ENCODE measurements around the gene KNDC1.
"Not testable (repeated sequence)": the region's sequence is repeated elsewhere in the genome, so short reads cannot be mapped to it uniquely, and the experiment has no call there.

KNDC1 gene

DNA sequence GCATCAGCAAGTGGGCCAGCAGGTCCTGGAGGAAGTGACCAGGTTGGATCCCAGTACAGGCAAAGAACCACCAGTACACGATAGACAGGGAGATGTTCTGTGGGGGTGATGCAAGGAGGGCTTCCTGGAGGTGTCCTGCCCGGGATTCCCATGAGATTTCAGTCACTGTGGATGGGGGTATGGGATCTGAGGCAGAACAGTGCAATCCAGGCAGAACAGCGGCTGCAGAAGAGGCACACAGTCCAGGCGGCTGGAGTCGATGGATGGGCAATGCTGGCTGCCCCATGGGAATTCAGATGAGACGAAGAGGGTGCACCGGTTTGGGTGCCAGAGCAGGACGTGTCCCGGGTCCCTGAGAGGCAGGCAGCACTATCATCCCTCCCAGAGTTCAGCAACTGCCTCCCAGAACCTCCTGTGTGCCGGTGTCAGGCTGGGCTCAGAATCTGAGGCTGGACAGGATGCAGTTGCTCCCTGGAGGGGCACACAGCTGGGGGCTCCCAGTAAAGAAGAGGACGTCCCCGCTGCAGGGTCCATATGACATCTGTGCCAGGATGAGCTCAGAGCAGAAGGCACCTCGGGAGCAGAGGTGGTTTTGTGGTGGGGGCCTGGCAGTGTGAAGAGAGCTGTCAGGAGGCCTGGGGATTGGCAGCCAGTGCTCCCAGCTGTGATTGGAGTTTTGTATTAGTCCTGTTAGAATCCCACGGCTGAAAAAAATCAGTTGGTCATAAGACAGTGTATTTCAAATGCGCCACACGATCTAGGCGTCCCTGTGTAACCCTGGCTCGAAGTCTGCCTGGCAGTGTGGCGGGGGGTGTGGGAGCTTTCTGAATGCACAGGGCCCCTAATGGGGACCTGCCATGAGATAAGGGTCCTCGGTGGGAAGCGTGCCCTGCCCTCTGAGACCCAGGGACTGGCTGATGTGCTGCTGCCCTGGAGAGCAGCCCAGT lies 3.2 kb downstream of the KNDC1 start:
- DNase-seq = no peak

DNA sequence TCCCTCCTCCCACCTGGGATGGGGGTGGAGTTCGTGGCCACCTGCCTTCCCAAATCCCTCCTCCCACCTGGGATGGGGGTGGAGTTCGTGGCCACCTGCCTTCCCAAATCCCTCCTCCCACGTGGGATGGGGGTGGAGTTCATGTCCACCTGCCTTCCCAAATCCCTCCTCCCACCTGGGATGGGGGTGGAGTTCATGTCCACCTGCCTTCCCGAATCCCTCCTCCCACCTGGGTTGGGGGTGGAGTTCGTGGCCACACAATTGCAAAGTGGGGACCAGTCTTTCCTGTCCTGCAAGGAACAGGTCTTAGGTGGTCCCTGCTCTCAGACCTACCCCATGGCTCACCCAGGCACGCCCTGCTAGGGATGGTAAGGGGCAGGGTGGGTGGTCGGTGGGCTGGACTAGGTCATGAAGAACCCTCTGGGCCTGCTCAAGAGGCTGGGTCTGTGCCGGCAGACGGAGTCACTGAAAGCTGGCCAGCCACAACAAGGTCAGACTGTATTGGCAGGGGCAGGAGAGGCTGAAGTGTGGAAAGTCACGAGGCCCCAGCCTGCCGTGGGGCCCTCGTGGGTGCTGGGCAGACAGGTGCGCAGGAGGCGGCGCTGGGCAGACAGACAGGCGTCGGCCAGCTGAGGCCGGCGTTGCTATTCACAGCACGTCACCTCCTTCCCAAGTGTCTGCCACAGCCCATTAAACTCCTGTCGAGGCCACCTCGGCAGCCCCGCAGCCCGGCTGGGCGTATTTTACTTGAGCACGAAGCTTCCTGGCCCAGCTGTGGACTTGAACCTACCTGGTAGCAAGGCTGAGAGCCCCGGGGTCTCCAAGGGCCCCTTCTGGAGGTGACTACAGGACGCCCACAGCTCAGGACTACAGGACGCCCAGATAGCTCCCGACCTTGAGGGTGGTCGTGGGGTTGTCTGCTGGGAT lies 4.1 kb downstream of the KNDC1 start:
- no peak for DNase-seq

DNA sequence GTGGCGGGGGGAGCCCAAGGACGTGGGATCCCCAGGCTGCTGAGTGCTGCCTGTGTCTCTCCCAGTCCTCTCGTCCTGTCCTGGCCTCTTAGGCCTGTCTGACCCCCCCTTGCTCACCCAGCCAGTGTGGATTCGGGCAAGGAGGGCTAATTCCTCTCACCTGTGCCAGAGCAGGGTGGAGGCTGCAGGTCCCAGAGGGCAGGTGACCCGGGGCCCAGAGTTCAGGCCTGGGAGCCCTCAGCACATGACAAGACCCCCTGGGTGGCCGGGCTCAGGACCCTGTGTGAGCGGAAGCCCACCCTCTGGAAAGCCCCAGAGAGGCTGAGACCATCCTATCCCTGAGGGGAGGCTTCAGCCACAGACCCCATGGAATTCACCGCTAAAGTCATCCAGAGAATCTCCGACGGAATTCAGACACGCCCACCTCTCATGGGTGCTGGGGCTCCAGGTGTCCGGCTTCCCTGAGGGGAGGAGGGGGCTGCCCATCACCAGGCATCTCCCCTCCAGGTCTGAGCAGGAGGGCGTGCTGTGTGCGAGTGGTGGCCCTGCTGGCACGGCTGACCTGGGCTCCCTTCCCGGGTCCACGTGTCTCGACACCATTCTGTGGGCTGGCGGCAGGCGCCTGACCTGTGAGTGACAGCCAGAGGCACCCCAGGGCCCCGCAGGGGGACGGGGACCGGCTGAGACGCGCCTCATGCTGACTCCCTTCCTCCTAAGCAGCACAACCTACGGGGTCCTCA lies 5.0 kb downstream of the KNDC1 start:
- no peak for DNase-seq

DNA sequence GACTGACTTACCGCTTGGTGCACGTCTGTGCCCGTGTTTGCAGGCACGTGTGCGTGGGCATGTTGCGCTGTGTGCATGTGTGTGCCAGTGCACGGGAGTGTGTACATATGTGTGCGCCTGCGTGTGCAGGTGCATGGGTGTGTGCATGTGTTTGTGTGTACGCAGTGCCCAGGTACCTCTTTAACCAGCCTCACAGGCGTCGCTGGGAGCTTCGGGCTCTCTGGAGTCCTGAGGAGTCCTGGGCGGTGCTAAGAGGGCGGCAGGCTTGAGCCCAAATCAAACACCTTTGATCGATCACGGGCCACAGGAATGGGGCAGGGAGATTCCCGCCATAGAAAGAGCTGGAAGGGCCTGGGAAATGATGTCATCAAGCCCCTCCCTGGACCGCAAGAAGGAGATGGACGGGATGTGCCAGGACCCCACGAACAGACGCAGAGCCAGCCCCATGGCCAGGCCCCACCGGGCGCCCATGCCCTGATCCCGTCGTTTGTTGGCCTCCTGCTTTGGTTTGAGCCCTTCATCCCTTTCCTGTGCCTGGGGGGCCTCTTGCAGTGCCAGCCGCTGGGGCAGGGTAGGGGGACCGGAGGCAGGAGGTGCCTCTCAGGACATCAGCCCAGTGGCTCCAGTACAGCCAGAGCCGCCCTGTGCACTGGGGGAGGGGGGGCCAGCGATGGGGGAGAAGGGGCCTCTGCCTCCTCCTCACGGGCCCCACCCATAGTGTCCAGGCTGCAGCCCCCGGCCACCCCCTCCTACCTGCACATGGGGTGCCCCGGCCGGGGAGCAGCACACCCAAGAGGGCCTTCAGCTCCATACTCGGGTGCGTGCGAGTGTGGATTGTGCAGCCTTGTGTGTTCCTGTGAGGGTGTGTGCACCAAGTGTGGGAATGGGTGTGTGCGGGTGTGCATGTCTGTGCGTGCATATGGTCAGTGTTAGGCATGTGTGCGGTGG lies 5.8 kb downstream of the KNDC1 start:
- no peak for DNase-seq

DNA sequence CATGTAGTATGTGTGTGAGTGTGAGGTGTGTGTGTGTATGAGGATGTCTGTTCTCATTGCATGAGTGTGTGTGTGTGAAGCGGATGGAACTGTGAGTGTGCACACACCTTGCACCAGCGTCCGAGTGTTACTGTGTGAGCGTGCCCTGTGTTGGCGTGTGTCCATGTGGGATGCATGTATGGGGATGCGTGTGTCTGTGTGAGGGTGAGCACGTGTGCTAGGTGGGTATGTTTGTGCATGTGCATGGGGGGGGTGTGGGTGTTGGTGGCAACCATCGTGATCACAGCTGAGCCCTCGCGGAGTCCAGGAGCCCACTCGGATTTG lies 6.4 kb downstream of the KNDC1 start:
- DNase-seq = no peak

DNA sequence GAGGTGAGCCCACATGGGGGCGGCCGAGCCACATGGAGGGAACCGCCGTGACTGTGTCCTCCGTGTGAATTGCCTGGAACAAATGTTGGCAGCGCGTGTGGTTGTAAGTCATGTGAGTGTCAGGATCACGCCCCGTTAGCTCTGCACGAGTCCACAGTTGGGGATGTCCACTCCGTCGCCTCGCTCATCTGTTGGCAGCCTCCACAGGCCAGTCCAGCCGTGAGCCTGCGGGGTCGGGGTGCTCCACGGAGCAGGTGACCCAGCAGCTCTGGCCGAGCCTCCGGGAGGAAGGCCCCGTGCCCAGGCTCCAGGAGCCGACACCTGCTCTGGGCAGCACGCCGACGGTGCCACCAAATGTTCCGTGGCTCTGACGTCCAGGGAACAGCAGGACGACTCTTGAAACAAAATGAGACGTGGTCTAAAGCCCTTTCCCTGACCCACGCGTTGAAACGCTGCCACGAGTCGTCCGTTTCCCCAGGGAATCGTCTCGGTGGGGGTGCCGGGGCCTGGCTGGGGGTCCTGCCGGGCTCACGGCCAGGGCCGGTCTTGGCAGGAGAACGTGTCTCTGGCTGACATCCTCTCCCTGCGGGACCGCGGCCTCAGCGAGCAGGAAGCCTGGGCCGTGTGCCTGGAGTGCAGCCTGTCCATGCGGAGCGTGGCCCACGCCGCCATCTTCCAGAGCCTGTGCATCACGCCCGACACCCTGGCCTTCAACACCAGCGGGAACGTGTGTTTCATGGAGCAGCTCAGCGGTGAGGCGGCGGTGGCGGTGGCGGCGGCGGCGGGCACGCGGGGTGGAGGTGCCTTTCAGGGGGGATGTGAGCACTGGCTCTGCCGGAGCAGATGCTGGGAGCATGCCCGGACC lies 7.0 kb downstream of the KNDC1 start:
- DNase-seq = no peak

DNA sequence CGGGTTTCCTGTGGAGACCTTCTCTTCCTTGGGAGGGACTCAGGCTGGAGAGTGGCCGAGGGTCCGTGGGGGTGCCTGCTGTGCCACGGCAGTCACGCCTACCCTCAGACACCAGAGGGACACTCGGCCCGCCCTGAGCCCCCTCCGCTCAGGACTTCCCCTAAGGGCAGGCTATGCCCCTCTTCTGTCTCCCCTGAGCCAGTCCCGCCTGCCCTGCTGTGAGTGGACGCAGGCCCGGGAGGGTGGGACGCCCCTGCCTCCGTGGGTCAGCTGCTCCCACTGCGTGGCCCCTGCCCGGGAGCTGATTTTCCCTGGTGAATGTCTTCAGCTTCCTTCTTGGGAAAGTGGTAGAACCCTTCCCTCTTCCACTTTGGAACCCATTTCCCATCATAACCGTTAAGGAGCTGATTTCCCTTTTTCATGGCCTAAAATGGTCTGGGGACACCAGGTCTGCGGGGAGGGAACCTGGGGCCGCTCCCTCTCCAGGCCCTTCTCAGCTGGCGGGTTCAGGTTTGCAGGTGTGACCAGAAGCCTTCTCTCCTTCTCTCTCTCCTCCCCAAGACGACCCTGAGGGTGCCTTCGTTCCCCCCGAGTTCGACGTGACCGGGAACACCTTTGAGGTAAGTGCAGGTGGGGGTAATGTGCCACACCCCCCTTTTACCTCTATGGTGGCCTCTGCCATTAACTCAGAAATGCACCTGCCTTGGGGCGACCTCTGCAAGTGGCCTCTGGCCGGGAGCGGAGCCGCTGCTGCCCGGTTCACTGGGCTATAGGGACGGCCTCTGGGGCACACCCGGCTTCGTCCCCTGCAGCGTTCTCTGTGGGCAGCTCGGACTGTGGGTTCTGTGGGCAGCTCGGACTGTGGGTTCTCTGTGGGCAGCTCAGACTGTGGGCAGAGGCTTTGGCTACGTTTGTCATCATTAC lies 7.9 kb downstream of the KNDC1 start:
- DNase-seq = no peak

DNA sequence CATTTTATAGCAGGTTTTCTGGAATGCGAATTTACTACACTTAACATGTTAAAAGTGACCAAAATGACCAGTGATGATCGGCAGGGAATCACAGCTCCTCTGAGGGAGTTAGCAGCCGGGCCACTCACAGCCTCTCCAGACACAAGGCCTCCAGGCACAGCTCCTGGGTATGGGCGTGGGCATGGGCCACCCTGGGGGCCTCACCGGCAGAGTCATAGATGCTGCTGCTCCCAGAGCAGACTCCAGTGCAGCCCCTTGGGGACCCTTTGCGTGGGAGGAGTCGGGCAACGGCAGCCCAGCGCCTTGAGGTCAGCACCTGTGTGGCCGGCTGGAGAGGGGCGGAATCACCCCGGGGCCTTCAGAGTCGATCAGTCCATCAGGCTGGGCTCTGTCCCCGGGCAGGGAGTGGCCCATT lies 8.6 kb downstream of the KNDC1 start:
- DNase-seq = no peak

DNA sequence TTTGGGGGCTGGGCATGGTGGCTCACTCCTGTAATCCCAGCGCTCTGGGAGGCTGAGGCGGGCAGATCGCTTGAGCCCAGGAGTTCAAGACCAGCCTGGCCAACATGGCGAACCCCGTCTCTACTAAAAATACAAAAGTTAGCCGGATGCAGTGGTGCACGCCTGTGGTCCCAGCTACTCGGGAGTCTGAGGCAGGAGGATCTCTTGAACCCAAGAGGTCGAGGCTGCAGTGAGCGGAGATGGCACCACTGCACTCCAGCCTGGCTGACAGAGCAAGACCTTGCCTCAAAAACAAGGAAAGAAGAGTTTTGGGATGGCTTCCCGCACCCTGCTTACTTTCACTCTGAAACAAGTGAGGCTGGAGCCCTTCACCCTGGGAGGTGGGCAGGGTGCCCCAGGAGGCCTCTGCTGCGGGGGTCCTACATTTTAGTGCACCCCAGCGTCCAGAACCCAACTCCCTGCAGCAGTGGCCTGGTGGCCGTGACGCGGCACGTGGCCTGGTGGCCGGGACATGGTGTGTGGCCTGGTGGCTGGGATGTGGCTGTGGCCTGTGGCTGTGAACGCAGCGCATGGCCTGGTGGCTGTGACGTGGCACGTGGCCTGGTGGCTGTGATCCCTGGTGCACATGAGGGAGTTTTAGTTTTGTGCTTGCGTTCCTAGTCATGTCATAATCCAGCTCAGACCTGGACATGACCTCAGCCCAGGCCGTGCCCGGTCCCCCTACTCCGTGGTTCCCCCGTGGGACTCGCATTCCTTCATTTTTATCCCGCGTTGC lies 9.3 kb downstream of the KNDC1 start:
- no peak for DNase-seq

DNA sequence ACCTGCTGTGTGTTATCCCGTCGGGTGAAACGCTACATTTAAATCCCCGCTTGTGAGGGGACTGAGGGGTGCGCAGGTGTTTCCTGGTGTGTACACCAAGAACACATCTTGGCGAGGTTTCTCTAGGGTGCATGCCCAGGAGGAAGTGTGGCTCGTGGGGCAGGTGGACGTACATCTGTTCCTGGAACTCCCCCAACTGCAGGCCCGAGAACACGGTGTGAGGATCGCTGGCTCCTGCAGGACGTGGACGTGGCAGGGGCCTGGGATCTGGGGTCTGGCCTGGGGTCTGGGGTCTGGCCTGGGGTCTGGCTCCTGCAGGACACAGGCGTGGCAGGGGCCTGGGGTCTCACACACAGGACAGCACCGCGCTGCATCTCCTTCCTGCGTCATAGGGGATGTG lies 10.1 kb downstream of the KNDC1 start:
- DNase-seq = no peak

DNA sequence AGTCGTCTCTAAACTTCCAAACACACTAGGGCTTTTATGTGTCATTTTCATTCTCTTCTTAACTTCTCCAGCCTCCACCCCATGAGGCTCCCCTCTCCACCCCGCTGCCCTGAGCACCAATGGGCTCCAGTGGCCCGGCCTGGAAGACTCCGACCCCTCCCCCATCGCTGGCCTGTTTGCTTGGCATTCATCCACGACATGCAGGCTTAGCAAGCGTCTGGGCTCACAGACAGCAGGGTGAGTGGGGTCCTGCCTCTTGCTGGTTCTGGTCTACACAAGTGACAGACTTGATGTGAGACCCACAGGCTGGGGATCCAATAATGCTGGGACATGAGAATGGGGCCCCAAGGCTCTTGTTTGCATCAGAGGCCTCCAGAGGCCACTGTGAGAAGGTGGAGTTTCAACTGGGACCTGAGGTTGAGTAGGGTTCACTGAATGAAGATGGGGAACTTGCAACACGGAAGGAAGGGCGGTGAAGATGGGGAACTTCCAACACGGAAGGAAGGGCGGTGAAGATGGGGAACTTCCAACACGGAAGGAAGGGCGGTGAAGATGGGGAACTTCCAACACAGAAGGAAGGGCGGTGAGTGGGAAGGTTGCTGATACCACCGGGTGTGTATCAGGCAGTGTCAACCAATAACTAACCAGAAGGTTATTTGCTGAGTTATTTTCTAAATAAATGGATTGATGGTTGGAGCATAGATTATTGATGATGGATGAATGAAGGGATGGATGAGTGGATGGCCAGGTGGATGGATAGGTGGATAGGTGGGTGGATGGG lies 14.0 kb downstream of the KNDC1 start:
- no peak for DNase-seq

DNA sequence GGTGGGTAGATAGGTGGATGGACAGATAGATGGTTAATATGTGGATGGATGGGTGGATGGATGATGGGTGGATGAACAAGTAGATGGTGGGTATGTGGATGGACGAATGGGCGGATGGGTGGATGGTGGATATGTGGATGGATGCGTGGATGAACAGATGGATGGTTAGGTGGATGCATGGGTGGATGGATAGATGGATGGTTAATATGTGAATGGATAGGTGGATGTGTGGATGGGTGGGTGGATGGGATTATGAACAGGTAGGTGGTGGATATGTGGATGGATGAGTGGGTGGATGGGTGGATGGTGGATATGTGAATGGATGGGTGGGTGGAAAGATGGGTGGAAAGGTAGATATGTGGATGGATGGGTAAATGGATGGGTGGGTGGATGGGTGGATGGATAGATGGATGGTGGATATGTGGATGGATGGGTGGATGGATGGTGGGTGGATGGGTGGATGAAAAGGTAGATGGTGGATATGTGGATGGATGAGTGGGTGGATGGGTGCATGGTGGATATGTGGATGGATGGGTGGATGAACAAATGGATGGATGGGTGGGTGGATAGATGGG lies 14.8 kb downstream of the KNDC1 start:
- no peak for DNase-seq

DNA sequence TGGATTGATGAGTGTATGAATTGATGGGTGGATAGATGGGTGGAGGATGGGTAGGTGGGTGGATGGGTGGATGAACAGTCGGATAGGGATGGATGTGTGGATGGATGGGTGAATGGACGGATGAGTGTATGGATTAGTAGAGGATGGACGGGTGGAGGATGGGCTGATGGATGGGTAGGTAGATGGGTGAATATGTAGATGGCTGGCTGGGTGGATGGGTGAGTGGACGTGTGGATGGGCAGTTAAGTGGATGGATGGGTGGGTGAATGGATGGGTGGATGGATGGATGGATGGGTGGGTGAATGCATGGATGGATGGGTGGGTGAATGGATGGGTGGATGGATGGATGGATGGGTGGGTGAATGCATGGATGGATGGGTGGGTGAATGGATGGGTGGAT lies 15.6 kb downstream of the KNDC1 start:
- DNase-seq = not testable (repeated sequence)

DNA sequence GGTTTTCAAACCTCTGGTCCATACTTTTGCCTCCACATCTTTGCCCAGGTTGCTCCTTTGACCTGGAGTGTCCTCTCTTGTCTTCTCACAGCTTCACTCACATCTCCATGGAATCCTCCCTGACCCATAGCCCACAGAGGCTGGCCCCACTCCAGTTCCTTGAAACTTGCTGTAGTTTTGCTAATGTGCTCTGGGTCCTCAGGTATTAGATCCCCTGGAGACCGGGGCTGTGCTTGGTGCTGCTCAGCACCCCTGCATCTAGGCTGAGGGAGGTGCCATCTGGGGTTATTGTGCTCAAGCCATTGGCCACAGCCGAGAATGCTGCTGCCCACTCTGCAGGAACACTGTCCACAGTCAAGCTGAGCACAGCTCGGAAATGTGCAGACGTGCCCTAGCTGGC lies 16.5 kb downstream of the KNDC1 start:
- DNase-seq = no peak

DNA sequence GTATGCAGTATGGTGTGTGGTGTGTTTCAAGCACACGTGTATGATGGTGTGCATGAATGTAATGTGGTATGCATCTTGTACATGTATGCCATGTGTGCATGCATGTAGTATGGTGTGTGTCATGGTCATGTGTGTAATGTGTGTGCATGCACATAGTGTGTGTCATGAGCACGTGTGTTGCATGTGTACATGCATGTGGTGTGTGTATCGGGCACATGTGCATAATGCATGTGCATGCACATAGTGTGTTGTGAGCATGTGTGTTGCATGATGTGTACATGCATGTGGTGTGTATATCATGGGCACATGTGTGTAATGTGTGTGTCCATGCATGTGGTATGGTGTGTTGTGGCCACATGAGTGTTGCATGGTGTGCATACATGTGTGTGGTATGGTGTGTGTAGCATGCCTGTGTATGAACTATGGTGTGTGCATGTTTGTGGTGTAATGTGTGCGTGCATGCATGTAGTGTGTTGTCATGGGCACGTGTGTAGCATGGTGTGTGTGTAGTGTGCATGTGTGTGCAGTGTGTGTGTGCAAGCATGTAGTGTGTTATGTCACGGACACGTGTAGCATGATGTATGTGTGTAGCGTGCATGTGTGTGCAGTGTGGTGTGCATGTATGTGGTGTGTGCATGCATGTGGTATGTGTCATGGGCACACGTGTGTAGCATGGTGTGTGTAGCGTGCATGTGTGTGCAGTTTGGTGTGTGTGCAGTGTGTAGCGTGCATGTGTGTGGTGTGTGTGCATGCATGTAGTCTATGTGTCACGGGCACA lies 17.6 kb downstream of the KNDC1 start:
- no peak for DNase-seq

DNA sequence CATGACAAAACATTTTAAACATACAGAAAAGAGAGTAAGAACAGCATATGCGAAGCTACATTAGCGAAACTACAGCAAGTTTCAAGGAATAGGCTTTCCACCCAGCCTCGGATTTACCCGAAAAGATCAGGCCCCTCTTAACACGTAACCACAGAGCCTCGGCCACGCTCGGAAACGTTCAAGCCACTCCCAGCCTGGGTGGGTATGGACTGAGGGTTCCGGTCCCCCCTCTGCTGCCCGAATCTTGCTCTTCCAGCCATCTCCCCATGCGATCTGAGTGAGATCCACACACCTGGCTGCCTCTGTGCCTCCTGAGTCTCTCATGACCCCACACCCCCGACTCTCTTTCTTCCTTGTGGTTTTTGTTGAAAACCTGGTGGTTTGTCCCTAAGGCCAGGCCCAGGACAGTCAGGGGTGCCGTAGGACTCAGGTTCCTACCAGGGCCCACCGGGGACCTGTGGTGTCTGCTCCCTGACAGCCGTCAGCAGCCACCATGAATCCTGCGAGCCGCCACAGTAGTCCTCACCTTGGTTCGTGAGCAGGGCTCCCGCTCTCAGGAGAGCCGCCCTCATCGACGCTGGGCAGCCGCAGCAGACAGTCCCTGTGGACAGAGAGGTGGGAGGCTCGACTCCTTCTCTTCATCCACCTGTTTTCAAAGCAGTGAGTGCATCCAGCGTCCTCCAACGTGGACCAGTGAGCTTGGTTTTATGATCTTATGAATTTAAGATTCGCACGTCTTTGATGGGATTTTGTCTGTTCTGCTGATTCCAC lies 18.5 kb downstream of the KNDC1 start:
- no peak for DNase-seq

Data from T1000 (cell line).